ENCODE data around the gene DIS3L2.

Gene DIS3L2

DNA sequence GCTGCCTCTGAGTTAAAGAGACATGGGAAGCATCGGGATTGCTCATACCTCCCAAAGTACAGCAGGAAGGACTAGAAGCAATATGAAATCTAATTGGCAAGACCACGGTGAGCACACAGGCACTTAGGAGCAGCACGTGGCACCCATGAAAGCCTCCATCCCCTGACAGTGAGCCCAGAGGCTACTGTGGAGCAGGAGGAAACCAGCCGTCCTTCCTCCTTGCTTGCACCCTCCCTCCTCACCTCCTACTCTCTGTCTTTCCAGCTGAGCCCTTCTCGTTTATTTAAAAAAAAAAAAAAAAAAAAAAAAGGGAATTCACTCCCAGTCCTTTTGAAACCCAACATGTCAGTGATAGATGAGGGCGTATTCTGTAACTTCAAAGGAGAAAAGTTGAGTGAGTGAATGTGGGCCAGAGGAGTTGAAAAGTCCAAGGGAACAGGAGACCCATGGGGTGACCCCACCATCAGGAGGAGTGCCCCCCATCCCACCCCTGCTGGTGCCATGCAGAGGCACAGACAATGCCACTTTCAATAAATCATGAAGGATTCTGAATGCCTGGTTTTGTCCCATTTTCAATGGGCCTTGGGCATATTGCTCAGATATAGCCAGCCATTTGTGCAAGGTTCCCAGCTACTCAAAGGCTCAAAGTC is 320.5 kb downstream of the DIS3L2 start:
- TF ChIP-seq, protein P1, sequence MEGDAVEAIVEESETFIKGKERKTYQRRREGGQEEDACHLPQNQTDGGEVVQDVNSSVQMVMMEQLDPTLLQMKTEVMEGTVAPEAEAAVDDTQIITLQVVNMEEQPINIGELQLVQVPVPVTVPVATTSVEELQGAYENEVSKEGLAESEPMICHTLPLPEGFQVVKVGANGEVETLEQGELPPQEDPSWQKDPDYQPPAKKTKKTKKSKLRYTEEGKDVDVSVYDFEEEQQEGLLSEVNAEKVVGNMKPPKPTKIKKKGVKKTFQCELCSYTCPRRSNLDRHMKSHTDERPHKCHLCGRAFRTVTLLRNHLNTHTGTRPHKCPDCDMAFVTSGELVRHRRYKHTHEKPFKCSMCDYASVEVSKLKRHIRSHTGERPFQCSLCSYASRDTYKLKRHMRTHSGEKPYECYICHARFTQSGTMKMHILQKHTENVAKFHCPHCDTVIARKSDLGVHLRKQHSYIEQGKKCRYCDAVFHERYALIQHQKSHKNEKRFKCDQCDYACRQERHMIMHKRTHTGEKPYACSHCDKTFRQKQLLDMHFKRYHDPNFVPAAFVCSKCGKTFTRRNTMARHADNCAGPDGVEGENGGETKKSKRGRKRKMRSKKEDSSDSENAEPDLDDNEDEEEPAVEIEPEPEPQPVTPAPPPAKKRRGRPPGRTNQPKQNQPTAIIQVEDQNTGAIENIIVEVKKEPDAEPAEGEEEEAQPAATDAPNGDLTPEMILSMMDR (IDR thresholded peaks at IDR 0.05): no peak
- no peaks in the 10 kb centered on the region for H3K9me3 ChIP-seq (ENCODE audit: control insufficient read depth, low read length)
- H3K36me3 ChIP-seq (ENCODE audit: control insufficient read depth, insufficient read depth, low read length): no peaks in the 10 kb centered on the region
- H3K27me3 ChIP-seq (ENCODE audit: control insufficient read depth, insufficient read depth, low read length): no peaks in the 10 kb centered on the region
- H3K4me3 ChIP-seq (ENCODE audit: low read depth, low read length): no peak overlapping the region
- H3K27ac ChIP-seq: no peak overlapping the region
- peaks cover 14% of the 10 kb centered on the region for H3K4me1 ChIP-seq
- peaks cover 2% of the 10 kb centered on the region for H3K79me2 ChIP-seq
- H3K4me2 ChIP-seq (ENCODE audit: low read length): no peak overlapping the region
- no peak overlapping the region for H3K9ac ChIP-seq
- no peak overlapping the region for H2AFZ ChIP-seq

DNA sequence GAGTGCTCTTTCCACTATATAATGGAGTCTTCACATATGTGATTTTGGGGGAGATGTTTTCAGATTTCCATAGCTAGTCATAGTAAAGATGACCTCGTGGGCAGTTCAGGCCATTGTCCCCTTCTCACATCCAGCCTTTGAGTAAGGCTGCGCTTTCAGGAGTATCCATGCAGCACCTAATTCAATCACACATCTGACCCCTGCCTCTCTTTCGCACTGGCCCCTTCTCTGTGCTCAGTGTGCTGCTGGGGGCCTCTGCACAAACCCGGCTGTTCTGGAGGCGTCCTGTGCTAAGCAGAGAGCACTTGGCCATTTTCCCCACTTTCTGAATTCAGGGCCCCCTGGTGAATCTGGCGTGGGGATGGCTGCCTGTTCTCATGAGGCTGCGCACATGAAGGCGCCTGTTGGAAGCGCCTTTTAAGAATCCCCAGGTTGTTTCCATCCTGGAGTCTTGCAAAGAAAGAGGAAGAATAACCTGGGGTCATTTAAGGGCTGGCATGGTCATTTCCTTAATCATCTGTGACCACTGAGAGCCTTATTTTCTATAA is 321.1 kb downstream of the DIS3L2 start:
- Histone ChIP-seq H3K79me2 (peaks cover 2% of the 10 kb centered on the region), H3K4me1 (peaks cover 14% of the 10 kb centered on the region), H3K4me2 (ENCODE audit: low read length) (no peak overlapping the region), H3K27ac (no peak overlapping the region), H3K36me3 (ENCODE audit: control insufficient read depth, insufficient read depth, low read length) (no peaks in the 10 kb centered on the region), H3K9ac (no peak overlapping the region), H3K27me3 (ENCODE audit: control insufficient read depth, insufficient read depth, low read length) (no peaks in the 10 kb centered on the region), H2AFZ (no peak overlapping the region), H3K9me3 (ENCODE audit: control insufficient read depth, low read length) (no peaks in the 10 kb centered on the region), H3K4me3 (ENCODE audit: low read depth, low read length) (no peak overlapping the region)
- TF ChIP-seq, protein P1 (IDR thresholded peaks at IDR 0.05): no peak

DNA sequence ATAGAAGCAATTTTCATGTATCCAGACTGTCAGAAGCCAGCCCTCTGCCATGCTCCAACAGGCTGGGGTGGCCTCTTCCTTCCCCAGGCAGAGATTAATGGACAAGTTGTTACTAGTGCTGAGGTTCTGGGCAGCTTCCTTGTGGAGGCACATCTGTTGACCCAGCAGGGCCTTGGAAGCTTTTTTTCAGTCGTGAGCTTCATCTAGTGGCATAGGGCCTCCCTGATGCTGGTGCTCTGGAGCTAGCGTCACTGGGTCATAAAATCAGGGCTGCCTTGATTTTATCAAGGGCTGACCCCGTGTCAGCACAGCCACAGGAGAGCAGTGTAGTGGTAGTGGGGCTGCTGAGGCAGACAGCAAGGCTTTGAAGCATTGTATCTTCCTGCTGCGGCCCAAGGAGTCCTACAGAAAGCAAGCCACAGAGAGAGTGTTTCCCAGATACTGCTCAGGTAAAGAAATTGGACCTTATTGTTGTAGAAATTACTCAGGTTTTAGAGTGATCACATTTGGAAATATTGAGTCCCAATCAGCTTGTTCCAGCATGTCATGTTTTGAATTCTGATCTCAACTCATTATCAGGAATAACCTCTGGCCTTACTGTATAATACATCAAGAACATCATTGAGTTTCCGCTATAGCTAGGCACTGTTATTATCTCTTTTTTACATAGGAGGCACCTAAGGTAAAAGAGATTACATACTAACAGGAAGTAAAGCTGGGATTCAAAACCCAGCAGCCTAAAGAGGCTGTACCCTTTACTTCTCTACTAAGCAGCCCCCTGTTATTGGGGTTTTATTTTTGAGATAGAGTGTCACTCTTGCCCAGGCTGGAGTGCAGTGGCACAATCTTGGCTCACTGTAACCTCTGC is 324.7 kb downstream of the DIS3L2 start:
- H3K9ac ChIP-seq: no peak overlapping the region
- no peak overlapping the region for H3K4me3 ChIP-seq (ENCODE audit: low read depth, low read length)
- H3K36me3 ChIP-seq (ENCODE audit: control insufficient read depth, insufficient read depth, low read length): no peaks in the 10 kb centered on the region
- no peak overlapping the region for H3K27ac ChIP-seq
- H3K9me3 ChIP-seq (ENCODE audit: control insufficient read depth, low read length): no peaks in the 10 kb centered on the region
- no peak overlapping the region for H3K4me2 ChIP-seq (ENCODE audit: low read length)
- peaks cover 14% of the 10 kb centered on the region for H3K4me1 ChIP-seq
- no peaks in the 10 kb centered on the region for H3K27me3 ChIP-seq (ENCODE audit: control insufficient read depth, insufficient read depth, low read length)
- TF ChIP-seq, protein P1 (IDR thresholded peaks at IDR 0.05): no peak
- no peak overlapping the region for H2AFZ ChIP-seq
- no peaks in the 10 kb centered on the region for H3K79me2 ChIP-seq

DNA sequence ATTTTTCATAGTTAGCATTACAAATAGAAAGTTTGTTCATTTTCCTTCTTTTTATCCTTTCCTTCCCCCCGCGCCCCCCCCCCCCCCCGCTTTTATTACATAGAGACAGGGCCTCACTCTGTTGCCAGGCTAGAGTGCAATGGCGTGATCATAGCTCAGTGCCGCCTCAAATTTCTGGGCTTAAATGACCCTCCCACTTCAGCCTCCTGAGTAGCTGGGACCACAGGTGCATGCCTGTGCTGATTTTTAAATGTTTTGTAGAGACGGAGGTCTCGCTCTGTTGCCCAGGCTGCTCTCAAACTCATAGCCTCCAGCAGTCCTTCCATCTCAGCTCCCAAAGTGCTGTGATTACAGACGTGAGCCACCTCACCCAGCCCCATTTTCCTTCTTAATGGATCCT is 325.8 kb downstream of the DIS3L2 start:
- Histone ChIP-seq H3K4me1 (peaks cover 14% of the 10 kb centered on the region), H3K79me2 (peaks cover 2% of the 10 kb centered on the region), H3K4me2 (ENCODE audit: low read length) (no peak overlapping the region), H3K27ac (no peak overlapping the region), H3K4me3 (ENCODE audit: low read depth, low read length) (no peak overlapping the region), H3K9ac (no peak overlapping the region), H3K9me3 (ENCODE audit: control insufficient read depth, low read length) (no peaks in the 10 kb centered on the region), H3K27me3 (ENCODE audit: control insufficient read depth, insufficient read depth, low read length) (no peaks in the 10 kb centered on the region), H2AFZ (no peak overlapping the region), H3K36me3 (ENCODE audit: control insufficient read depth, insufficient read depth, low read length) (no peaks in the 10 kb centered on the region)
- TF ChIP-seq, protein P1 (IDR thresholded peaks at IDR 0.05): no peak

Data from parathyroid adenoma (tissue), 2 donors.